Measurements from ENCODE around the gene GAL3ST2. TPM values are rescaled to one million over a fixed set of nuclear protein-coding genes. Genes with fewer than 3 reads are reported as not detected.
"Not testable (repeated sequence)": the region's sequence is repeated elsewhere in the genome, so short reads cannot be mapped to it uniquely, and the experiment has no call there.

Gene GAL3ST2
- total and polyA plus RNA-seq, 3 donors from 2014 or later, result 0.54 to 4.3 (median 2.8) TPM

- no peak for DNase-seq
- H3K4me1 ChIP-seq, result no peaks in the 10 kb centered on the region
- intact Hi-C loops (cut with DNase I; ENCODE audit: low total_unique reads), result no loop called here
- no peaks in the 10 kb centered on the region for H3K9me3 ChIP-seq
- H3K4me3 ChIP-seq, result no peak overlapping the region
- H3K27ac ChIP-seq, result no peak overlapping the region
- H3K36me3 ChIP-seq (ENCODE audit: low read depth, missing control alignments), result no peaks in the 10 kb centered on the region
- whole genome bisulfite sequencing, 2 donors, result 86 to 96% methylated on average over 4 of the region's 4 CpGs
- H3K27me3 ChIP-seq, result no peaks in the 10 kb centered on the region
- TF ChIP-seq, protein P1, sequence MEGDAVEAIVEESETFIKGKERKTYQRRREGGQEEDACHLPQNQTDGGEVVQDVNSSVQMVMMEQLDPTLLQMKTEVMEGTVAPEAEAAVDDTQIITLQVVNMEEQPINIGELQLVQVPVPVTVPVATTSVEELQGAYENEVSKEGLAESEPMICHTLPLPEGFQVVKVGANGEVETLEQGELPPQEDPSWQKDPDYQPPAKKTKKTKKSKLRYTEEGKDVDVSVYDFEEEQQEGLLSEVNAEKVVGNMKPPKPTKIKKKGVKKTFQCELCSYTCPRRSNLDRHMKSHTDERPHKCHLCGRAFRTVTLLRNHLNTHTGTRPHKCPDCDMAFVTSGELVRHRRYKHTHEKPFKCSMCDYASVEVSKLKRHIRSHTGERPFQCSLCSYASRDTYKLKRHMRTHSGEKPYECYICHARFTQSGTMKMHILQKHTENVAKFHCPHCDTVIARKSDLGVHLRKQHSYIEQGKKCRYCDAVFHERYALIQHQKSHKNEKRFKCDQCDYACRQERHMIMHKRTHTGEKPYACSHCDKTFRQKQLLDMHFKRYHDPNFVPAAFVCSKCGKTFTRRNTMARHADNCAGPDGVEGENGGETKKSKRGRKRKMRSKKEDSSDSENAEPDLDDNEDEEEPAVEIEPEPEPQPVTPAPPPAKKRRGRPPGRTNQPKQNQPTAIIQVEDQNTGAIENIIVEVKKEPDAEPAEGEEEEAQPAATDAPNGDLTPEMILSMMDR (IDR thresholded peaks at IDR 0.05), result no peak
- no peak for TF ChIP-seq POLR2A (IDR thresholded peaks at IDR 0.05)
Observed at GRCh38 chr2:241788135-241788534, 11.5 kb downstream of the GAL3ST2 start.

- no peaks in the 10 kb centered on the region for H3K9me3 ChIP-seq
- 63 to 69% methylated on average over 3 of the region's 3 CpGs for WGBS, 2 donors
- no peak overlapping the region for H3K27ac ChIP-seq
- DNase-seq, result no peak
- H3K36me3 ChIP-seq (ENCODE audit: low read depth, missing control alignments), result no peaks in the 10 kb centered on the region
- H3K4me1 ChIP-seq, result no peaks in the 10 kb centered on the region
- no peak for TF ChIP-seq POLR2A (IDR thresholded peaks at IDR 0.05)
- TF ChIP-seq, protein P1 (IDR thresholded peaks at IDR 0.05), result no peak
- H3K4me3 ChIP-seq, result no peak overlapping the region
- no peaks in the 10 kb centered on the region for H3K27me3 ChIP-seq
- intact Hi-C loops (cut with DNase I; ENCODE audit: low total_unique reads), result no loop called here
Observed at GRCh38 chr2:241788572-241788971, 11.9 kb downstream of the GAL3ST2 start.

DNA sequence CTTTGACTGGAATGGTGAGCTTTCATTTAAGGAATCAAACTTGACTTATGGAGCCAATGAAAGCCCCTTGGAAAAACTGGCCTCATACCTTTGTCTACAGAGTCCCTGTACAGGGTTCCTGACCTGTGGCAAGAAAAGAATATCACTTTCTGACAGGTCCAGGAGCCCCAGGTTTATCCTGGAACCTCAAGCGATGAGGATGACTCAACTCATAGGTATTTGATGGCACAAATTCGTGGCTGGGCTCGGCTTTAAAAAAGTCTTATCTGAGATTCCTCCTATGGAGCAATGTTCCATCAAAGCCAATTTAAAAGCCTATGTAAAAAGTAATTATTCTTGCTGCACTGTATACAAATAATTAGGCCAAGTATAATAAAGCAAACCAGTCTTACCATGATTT is 14.8 kb downstream of the GAL3ST2 start:
- H3K4me1 ChIP-seq; intact Hi-C loops (cut with DNase I; ENCODE audit: low total_unique reads); H3K27me3 ChIP-seq; H3K9me3 ChIP-seq; H3K36me3 ChIP-seq (ENCODE audit: low read depth, missing control alignments); H3K4me3 ChIP-seq; H3K27ac ChIP-seq; DNase-seq: not testable (repeated sequence)
- WGBS, 2 donors, result 63 to 70% methylated on average over 3 of the region's 3 CpGs

- TF ChIP-seq POLR2A (IDR thresholded peaks at IDR 0.05), result no peak
- TF ChIP-seq, protein P1 (IDR thresholded peaks at IDR 0.05), result no peak
- 94 to 95% methylated on average over 5 of the region's 5 CpGs for WGBS, 2 donors
- no peak overlapping the region for H3K27ac ChIP-seq
- no peak for DNase-seq
- no peaks in the 10 kb centered on the region for H3K4me1 ChIP-seq
- intact Hi-C loops (cut with DNase I; ENCODE audit: low total_unique reads), result no loop called here
- H3K27me3 ChIP-seq, result no peaks in the 10 kb centered on the region
- H3K9me3 ChIP-seq, result no peaks in the 10 kb centered on the region
- no peaks in the 10 kb centered on the region for H3K36me3 ChIP-seq (ENCODE audit: low read depth, missing control alignments)
- H3K4me3 ChIP-seq, result no peak overlapping the region
Observed at GRCh38 chr2:241793385-241793784, 16.8 kb downstream of the GAL3ST2 start.

GRCh38 chr2:241794250-241794823 is 17.7 kb downstream of the GAL3ST2 start:
- Histone ChIP-seq H3K9me3 (no peaks in the 10 kb centered on the region), H3K36me3 (ENCODE audit: low read depth, missing control alignments) (no peaks in the 10 kb centered on the region), H3K4me1 (no peaks in the 10 kb centered on the region), H3K4me3 (no peak overlapping the region), H3K27ac (no peak overlapping the region), H3K27me3 (no peaks in the 10 kb centered on the region)
- no peak for DNase-seq
- TF ChIP-seq, protein P1 (IDR thresholded peaks at IDR 0.05), result no peak
- no peak for TF ChIP-seq POLR2A (IDR thresholded peaks at IDR 0.05)
- 89 to 91% methylated on average over 8 to 10 of the region's 10 CpGs for WGBS, 2 donors
- intact Hi-C loops (cut with DNase I; ENCODE audit: low total_unique reads), result no loop called here
